ENCODE results near the gene HNRNPC. TPM values are rescaled to one million over a fixed set of nuclear protein-coding genes. Genes with fewer than 3 reads are reported as not detected.
A peak's percentile ranks its signal among the peaks of the same experiment; 100 is the strongest.
"Not testable (repeated sequence)": the region's sequence is repeated elsewhere in the genome, so short reads cannot be mapped to it uniquely, and the experiment has no call there.

HNRNPC gene
- total and polyA plus RNA-seq, 8 donors: 118 to 269 (median 184) TPM

DNA sequence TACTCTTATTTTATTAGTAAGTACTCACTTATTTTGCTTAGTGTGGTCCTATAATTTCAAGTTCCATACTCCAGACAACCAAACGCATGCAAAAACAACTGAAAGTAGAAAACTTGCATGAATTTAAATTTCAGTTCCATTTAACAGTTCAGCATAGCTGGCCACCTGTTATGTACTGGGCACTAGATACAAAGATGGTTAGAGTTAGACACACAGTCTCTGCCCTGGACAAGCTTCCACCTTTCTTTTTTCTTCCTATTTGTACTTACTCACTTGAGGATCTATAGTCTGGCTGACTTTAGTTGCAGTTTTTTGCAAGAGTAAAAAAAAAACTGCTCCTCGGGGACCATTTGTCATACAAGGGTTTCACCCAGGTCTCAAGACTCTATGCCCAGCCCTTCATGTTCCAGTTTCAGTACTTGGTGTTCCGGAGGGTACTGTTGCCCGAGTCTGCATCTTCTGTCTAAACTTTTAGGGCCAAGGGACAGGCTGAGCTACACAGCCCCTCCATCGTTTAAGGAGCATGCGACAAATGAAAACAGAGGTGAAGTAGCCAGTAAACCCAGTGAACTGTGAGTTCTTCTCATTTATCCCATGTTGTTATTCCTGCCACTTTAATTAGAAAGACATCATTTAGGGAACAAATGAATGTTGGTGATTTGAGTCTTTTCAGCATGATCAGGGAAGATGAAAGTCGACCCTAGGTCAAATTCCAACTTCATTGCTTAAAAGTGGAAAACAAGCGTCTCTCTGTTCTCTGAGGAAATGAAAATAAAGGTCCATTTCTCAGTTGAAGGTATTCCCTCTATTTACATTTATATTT is 33.0 kb upstream of the HNRNPC start:
- FAIRE-seq (no peak), ATAC-seq (no peak), DNase-seq (no peak)
- Histone ChIP-seq H3K4me3 (no peak overlapping the region), H3K4me1 (peaks cover 0 to 3% (median 0%) of the 10 kb centered on the region in 3 donors), H3K36me3 (no peaks in the 10 kb centered on the region), H3K9me3 (no peaks in the 10 kb centered on the region), H3K27ac (no peak overlapping the region), H3K27me3 (no peaks in the 10 kb centered on the region)
- 71 to 78% methylated on average over 8 of the region's 8 CpGs for WGBS, 2 donors
- intact Hi-C loops (cut with DNase I): no loop called here
- TF ChIP-seq CTCF (IDR thresholded peaks at IDR 0.05): no peak

DNA sequence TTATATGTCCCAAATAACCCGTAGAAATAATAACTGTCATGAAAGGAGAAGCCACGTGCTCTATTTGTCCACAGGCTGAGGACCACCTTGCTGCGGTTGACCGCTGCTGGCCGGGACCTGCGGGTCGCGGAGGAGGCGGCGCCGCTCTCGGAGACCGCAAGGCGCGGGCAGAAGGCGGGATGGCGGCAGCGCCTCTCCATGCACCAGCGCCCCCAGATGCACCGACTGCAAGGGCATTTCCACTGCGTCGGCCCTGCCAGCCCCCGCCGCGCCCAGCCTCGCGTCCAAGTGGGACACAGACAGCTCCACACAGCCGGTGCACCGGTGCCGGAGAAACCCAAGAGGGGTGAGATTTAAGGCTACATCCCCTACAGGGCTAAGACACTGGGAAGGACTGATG is 31.6 kb upstream of the HNRNPC start:
- Histone ChIP-seq H3K4me3 (peak overlapping the region in 3 of 4 donors; percentile 1 to 39 (median 14)), H3K36me3 (no peaks in the 10 kb centered on the region), H3K27ac (no peak overlapping the region), H3K4me1 (peaks cover 0 to 3% (median 0%) of the 10 kb centered on the region in 3 donors), H3K27me3 (no peaks in the 10 kb centered on the region), H3K9me3 (no peaks in the 10 kb centered on the region)
- intact Hi-C loops (cut with DNase I): no loop called here
- FAIRE-seq (no peak), ATAC-seq (peak in 3 of 4 donors; percentile 66 to 79 (median 74)), DNase-seq (peak in 3 of 6 donors; percentile 20 to 73 (median 61))
- no peak for TF ChIP-seq CTCF (IDR thresholded peaks at IDR 0.05)
- 2 to 4% methylated on average over 30 of the region's 30 CpGs for WGBS, 2 donors

DNA sequence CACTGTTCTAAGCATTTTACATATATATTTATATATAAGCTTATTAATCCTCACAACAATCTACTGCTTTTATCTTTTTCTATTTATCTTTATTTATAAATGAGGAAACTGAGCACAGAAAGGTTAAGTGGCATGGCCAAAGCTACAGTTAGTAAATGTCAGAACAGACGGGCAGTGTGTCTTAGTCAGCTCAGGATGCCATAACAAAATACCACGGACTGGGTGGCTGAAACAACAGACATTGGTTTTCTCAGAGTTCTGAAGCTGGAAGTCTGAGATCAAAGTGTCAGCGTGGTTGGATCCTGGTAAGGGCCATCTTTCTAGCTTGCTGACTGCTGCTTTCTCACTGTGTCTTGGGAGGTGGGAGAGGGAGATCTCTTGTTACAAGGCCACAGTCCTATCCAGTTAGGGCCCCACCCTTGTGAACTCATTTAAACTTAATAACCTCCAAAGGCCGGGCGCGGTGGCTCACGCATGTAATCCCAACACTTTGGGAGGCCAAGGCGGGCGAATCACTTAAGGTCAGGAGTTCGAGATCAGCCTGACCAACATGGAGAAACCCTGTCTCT is 30.4 kb upstream of the HNRNPC start:
- TF ChIP-seq CTCF (IDR thresholded peaks at IDR 0.05): no peak
- DNase-seq (no peak), ATAC-seq (no peak), FAIRE-seq (no peak)
- 87 to 91% methylated on average over 10 of the region's 10 CpGs for WGBS, 2 donors
- peaks cover 0 to 3% (median 0%) of the 10 kb centered on the region in 3 donors for H3K4me1 ChIP-seq
- no peaks in the 10 kb centered on the region for H3K9me3 ChIP-seq
- intact Hi-C loops (cut with DNase I): no loop called here
- no peak overlapping the region for H3K4me3 ChIP-seq
- no peak overlapping the region for H3K27ac ChIP-seq
- H3K36me3 ChIP-seq: no peaks in the 10 kb centered on the region
- H3K27me3 ChIP-seq: no peaks in the 10 kb centered on the region

DNA sequence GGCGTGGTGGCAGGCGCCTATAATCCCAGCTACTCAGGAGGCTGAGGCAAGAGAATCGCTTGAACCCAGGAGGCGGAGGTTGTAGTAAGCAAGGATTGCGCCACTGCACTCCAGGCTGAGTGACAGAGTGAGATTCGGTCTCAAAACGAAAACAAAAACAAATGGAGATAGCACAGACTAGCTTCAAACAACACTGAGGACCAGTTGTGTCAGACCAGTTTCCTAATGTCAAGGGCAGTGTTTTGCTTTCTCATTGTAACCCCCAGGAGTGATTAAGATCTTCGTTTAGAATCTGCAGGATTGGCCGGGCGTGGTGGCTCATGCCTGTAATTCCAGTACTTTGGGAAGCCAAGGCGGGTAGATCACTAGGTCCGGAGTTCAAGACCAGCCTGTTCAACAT is 29.1 kb upstream of the HNRNPC start:
- no peak overlapping the region for H3K4me3 ChIP-seq
- intact Hi-C loops (cut with DNase I): no loop called here
- H3K4me1 ChIP-seq: peaks cover 0 to 3% (median 0%) of the 10 kb centered on the region in 3 donors
- no peaks in the 10 kb centered on the region for H3K36me3 ChIP-seq
- 79 to 85% methylated on average over 12 of the region's 12 CpGs for WGBS, 2 donors
- no peak for FAIRE-seq
- no peak overlapping the region for H3K27ac ChIP-seq
- H3K27me3 ChIP-seq: no peaks in the 10 kb centered on the region
- DNase-seq: no peak
- ATAC-seq: no peak
- no peaks in the 10 kb centered on the region for H3K9me3 ChIP-seq
- no peak for TF ChIP-seq CTCF (IDR thresholded peaks at IDR 0.05)

DNA sequence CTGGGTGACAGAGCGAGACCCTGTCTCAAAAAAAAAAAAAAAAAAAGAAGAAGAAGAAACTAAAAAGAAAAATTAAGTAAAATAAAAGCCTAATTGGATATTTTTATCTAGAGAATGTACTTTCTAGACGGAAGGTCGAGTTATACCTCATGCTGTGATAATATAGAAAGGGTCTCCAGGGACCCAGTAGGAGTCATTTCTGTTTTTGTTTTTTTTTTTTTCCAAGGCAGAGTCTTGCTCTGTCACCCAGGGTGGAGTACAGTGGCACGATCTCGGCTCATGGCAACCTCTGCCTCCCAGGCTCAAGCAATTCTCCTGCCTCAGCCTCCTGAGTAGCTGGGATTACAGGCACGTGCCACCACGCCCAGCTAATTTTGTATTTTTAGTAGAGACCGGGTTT is 24.8 kb upstream of the HNRNPC start:
- ATAC-seq; H3K27ac ChIP-seq; H3K36me3 ChIP-seq; H3K4me1 ChIP-seq; H3K9me3 ChIP-seq; DNase-seq; H3K27me3 ChIP-seq; intact Hi-C loops (cut with DNase I); FAIRE-seq; H3K4me3 ChIP-seq: not testable (repeated sequence)
- WGBS, 2 donors: 80 to 88% methylated on average over 8 of the region's 8 CpGs

Measured in pancreas (tissue), 10 donors.